H1 (cell line): ENCODE results near the gene TSR1. TPM values are rescaled to one million over a fixed set of nuclear protein-coding genes. Genes with fewer than 3 reads are reported as not detected.

ENCODE experiments used
- CTCF ChIA-PET: fragments of 300-600 bp; sonication (Branson Sonifier 250); formaldehyde crosslinking; loops from one replicate; lab custom pipeline; 2021; ENCODE audit not compliant: partially characterized antibody; lab: Charles Lee
- POLR2A ChIA-PET: fragments of 300-600 bp; sonication (Branson Sonifier 250); formaldehyde crosslinking; loops from one replicate; lab custom pipeline; 2021; ENCODE audit warnings: inconsistent platforms; ENCODE audit not compliant: partially characterized antibody; lab: Charles Lee
- DNase-seq, 2 experiments: peaks; one replicate each; pipeline versions ENCODE4 v3.0.0 to v3.0.0-alpha.2; 2010 to 2022; ENCODE audit warnings: low spot score in 2 of 2, low read depth in 1 of 2, mixed read lengths in 1 of 2
- FAIRE-seq: peaks from 2 replicates; lab custom pipeline; 2011; peaks lifted over from hg19 to GRCh38; lab: Jason Lieb, UNC
- H2AFZ ChIP-seq: 2 replicates; pipeline ENCODE4 v1.8.1; 2012; ENCODE audit warnings: low read length, inconsistent platforms
- H2AK5ac ChIP-seq: 2 replicates; pipeline ENCODE4 v1.6.1; 2013; ENCODE audit warnings: low read depth, low read length
- H2BK120ac ChIP-seq: replicated peaks from 2 replicates; pipeline ENCODE3; 2013; ENCODE audit warnings: low read depth, low read length, inconsistent platforms
- H2BK12ac ChIP-seq: 2 replicates; pipeline ENCODE4 v1.6.1; 2013; ENCODE audit warnings: low read depth, low read length
- H2BK15ac ChIP-seq: 2 replicates; pipeline ENCODE4 v1.6.1; 2013; ENCODE audit warnings: low read length
- H2BK20ac ChIP-seq: 2 replicates; pipeline ENCODE4 v1.6.1; 2013; ENCODE audit warnings: low read length
- H2BK5ac ChIP-seq: 2 replicates; pipeline ENCODE4 v1.6.1; 2013; ENCODE audit warnings: low read depth, low read length
- H3K14ac ChIP-seq: 2 replicates; pipeline ENCODE4 v1.6.1; 2013; ENCODE audit warnings: inconsistent platforms; ENCODE audit not compliant: insufficient read length
- H3K18ac ChIP-seq: 2 replicates; pipeline ENCODE4 v1.6.1; 2013; ENCODE audit warnings: low read length; ENCODE audit errors: extremely low read depth
- H3K23ac ChIP-seq: 2 replicates; pipeline ENCODE4 v1.6.1; 2013; ENCODE audit warnings: inconsistent platforms; ENCODE audit not compliant: insufficient read length
- H3K23me2 ChIP-seq: 2 replicates; pipeline ENCODE4 v1.6.1; 2013; ENCODE audit warnings: low read depth, low read length
- H3K27ac ChIP-seq: 2 replicates; pipeline ENCODE4 v1.6.1; 2011; ENCODE audit warnings: low read depth, low read length, inconsistent platforms
- H3K27me3 ChIP-seq, 4 experiments: replicated peaks in 1 of 4; 1 replicate in 1 of 4; 2 replicates in 3 of 4; pipeline versions ENCODE4 v1.6.1 to v1.8.1; 2011 to 2013; ENCODE audit warnings: low read length in 3 of 4, mild to moderate bottlenecking in 3 of 4, inconsistent platforms in 2 of 4, mixed read lengths in 2 of 4, moderate library complexity in 1 of 4; ENCODE audit not compliant: control insufficient read depth in 3 of 4, insufficient read depth in 3 of 4; ENCODE audit errors: extremely low read depth in 1 of 4
- H3K36me3 ChIP-seq, 4 experiments: 2 replicates each; pipeline versions ENCODE4 v1.6.1 to v1.8.1; 2011 to 2013; ENCODE audit warnings: mild to moderate bottlenecking in 4 of 4, low read length in 3 of 4, moderate library complexity in 2 of 4, control low read depth in 1 of 4, inconsistent platforms in 1 of 4; ENCODE audit not compliant: insufficient read depth in 4 of 4, control insufficient read depth in 2 of 4
- H3K4ac ChIP-seq: replicated peaks from 2 replicates; pipeline ENCODE3; 2013; ENCODE audit warnings: low read length, low read depth, mixed read lengths, inconsistent platforms; ENCODE audit not compliant: insufficient read length
- H3K4me1 ChIP-seq, 4 experiments: replicated peaks in 1 of 4; 1 replicate in 1 of 4; 2 replicates in 3 of 4; pipeline versions ENCODE4 v1.6.1 to v1.8.1; 2011 to 2013; ENCODE audit warnings: low read length in 3 of 4, inconsistent platforms in 2 of 4, mixed read lengths in 1 of 4; ENCODE audit not compliant: insufficient read depth in 4 of 4, control insufficient read depth in 3 of 4
- H3K4me2 ChIP-seq, 2 experiments: 2 replicates each; pipeline versions ENCODE4 v1.6.1 to v1.8.1; 2011 to 2013; ENCODE audit warnings: low read depth in 2 of 2, low read length in 2 of 2, control low read depth in 1 of 2, inconsistent platforms in 1 of 2, mild to moderate bottlenecking in 1 of 2; ENCODE audit not compliant: insufficient read depth in 1 of 2
- H3K4me3 ChIP-seq, 4 experiments: fragments of 200-600, 300-600 bp in 1 of 4; sonication (generic), shearing (Covaris generic), sonication (Bioruptor Twin) in 1 of 4; 2 replicates each; pipeline versions ENCODE4 v1.5.1 to v1.8.1; 2011 to 2016; ENCODE audit warnings: low read length in 4 of 4, low read depth in 3 of 4, control low read depth in 2 of 4, inconsistent platforms in 2 of 4, mild to moderate bottlenecking in 2 of 4, mixed read lengths in 1 of 4, moderate library complexity in 1 of 4; ENCODE audit not compliant: insufficient read depth in 2 of 4; ENCODE audit errors: extremely low read depth in 1 of 4
- H3K56ac ChIP-seq: replicated peaks from 2 replicates; pipeline ENCODE3; 2013; ENCODE audit warnings: low read depth, mild to moderate bottlenecking, mixed read lengths, low read length, inconsistent platforms; ENCODE audit not compliant: insufficient read length
- H3K79me1 ChIP-seq: 2 replicates; pipeline ENCODE4 v1.6.1; 2013; ENCODE audit warnings: low read depth, low read length, control low read depth
- H3K79me2 ChIP-seq, 2 experiments: 2 replicates each; pipeline versions ENCODE4 v1.6.1 to v1.8.1; 2012 to 2013; ENCODE audit warnings: low read length in 2 of 2, mild to moderate bottlenecking in 2 of 2, inconsistent platforms in 1 of 2; ENCODE audit not compliant: insufficient read depth in 2 of 2, control insufficient read depth in 1 of 2
- H3K9ac ChIP-seq, 4 experiments: replicated peaks in 1 of 4; 1 replicate in 1 of 4; 2 replicates in 3 of 4; pipeline versions ENCODE4 v1.6.1 to v1.8.1; 2011 to 2013; ENCODE audit warnings: low read depth in 3 of 4, low read length in 3 of 4, control low read depth in 2 of 4, mild to moderate bottlenecking in 2 of 4, moderate library complexity in 2 of 4, inconsistent platforms in 1 of 4; ENCODE audit errors: extremely low read depth in 1 of 4
- H3K9me3 ChIP-seq, 2 experiments: 2 replicates each; pipeline versions ENCODE4 v1.6.1 to v1.8.1; 2012 to 2013; ENCODE audit warnings: mild to moderate bottlenecking in 2 of 2, moderate library complexity in 2 of 2, control low read depth in 1 of 2, inconsistent platforms in 1 of 2, low read depth in 1 of 2, low read length in 1 of 2, mixed read lengths in 1 of 2; ENCODE audit not compliant: insufficient read depth in 2 of 2
- H4K20me1 ChIP-seq, 2 experiments: replicated peaks in 1 of 2; 2 replicates each; pipeline versions ENCODE3 to v1.8.1; 2011 to 2013; ENCODE audit warnings: inconsistent platforms in 2 of 2, low read length in 2 of 2, mild to moderate bottlenecking in 1 of 2; ENCODE audit not compliant: insufficient read depth in 2 of 2, control insufficient read depth in 1 of 2
- H4K5ac ChIP-seq: 2 replicates; pipeline ENCODE4 v1.6.1; 2013; ENCODE audit warnings: low read length, low read depth, mixed read lengths, inconsistent platforms; ENCODE audit not compliant: insufficient read length
- H4K8ac ChIP-seq: 2 replicates; pipeline ENCODE4 v1.8.0; 2013; ENCODE audit warnings: mild to moderate bottlenecking, moderate library complexity, low read length, inconsistent platforms; ENCODE audit not compliant: insufficient read depth; ENCODE audit errors: extremely low read depth
- H4K91ac ChIP-seq: replicated peaks from 2 replicates; pipeline ENCODE3; 2013; ENCODE audit warnings: low read length, mixed read lengths, inconsistent platforms; ENCODE audit not compliant: insufficient read length
- HDAC2 ChIP-seq, 2 experiments: fragments of 300-600 bp in 1 of 2; sonication (generic) in 1 of 2; IDR thresholded peaks; 2 replicates each; pipeline ENCODE4 v1.6.1; 2011 to 2012; ENCODE audit warnings: low read depth in 2 of 2, low read length in 2 of 2, mild to moderate bottlenecking in 2 of 2, moderate library complexity in 2 of 2, borderline replicate concordance in 1 of 2, inconsistent platforms in 1 of 2
- POU5F1 ChIP-seq: IDR thresholded peaks from 2 replicates; pipeline ENCODE4 v1.6.1; 2011; ENCODE audit warnings: low read depth, mild to moderate bottlenecking, low read length, moderate library complexity
- WGBS, 2 experiments: shearing (Covaris generic) in 1 of 2; methylation state at CpG; one replicate each; pipeline versions ENCODE4 v1.1.6 to v1.1.7; 2013 to 2015; ENCODE audit warnings: low lambda C conversion rate in 2 of 2, mixed read lengths in 2 of 2, inconsistent platforms in 1 of 2, low coverage in 1 of 2, missing lambda C conversion rate in 1 of 2; ENCODE audit not compliant: insufficient replicate concordance in 2 of 2, insufficient coverage in 1 of 2, insufficient read length in 1 of 2; ENCODE audit errors: extremely low coverage in 1 of 2, missing lambda C conversion rate in 1 of 2; 5-methylcytosine and 5-hydroxymethylcytosine counted together
- polyA plus RNA-seq, 7 experiments: library from polyadenylated mRNA; depleted of rRNA in 3 of 7; stranded (reverse) in 5 of 7; unstranded in 2 of 7; fragments of >200 nt in 5 of 7; fragments of 200-250 nt in 2 of 7; gene quantifications; 1 replicate in 5 of 7; 2 replicates in 1 of 7; 4 replicates in 1 of 7; pipeline versions ENCODE4 v1.2.1 to v1.2.3, GENCODE V29; 2011 to 2013; ENCODE audit warnings: missing spikeins in 2 of 7, mixed read lengths in 2 of 7
- total RNA-seq: library from RNA; stranded (reverse); fragmentation: NEBNext Ultra II Directional; extraction: Animal tissue kit (Norgen Biotek cat#: 25700); gene quantifications from 2 replicates; pipeline ENCODE4 v1.2.1, GENCODE V29; 2021
- TF ChIP-seq, protein P1 (sequence below): IDR thresholded peaks from 2 replicates; pipeline ENCODE4 v1.6.1; 2012; ENCODE audit warnings: inconsistent platforms

The TSR1 gene
- total and polyA plus RNA-seq, 2 of the 8 experiments (the other 6 are each of a cell fraction or from before 2014, with no cell fraction given): 14.5 to 69.7 TPM

GRCh38 chr17:2279707-2280106, 56.5 kb downstream of the TSR1 start:
- CTCF ChIA-PET: interaction anchor here (0.6 to 1.5 kb wide), 4 partner anchors 9 to 483 kb away, joined by 3 to 6 read pairs (median 4); no protein-coding TSS in a partner anchor
- FAIRE-seq: no peak
- H3K23ac ChIP-seq: no peak overlapping the region

More at GRCh38 chr17:2279707-2280106, 56.5 kb downstream of the TSR1 start:
- Histone ChIP-seq H2BK120ac (no peak overlapping the region), H2AFZ (no peak overlapping the region), H3K9me3 (no peaks in the 10 kb centered on the region), H3K9ac (no peak overlapping the region), H4K8ac (no peak overlapping the region), H3K4me1 (no peaks in the 10 kb centered on the region; a peak in 1 of 7 replicates), H4K5ac (no peak overlapping the region), H3K36me3 (peaks cover 0 to 31% (median 22%) of the 10 kb centered on the region in 4 experiments; a peak in 7 of 8 replicates), H3K23me2 (no peaks in the 10 kb centered on the region), H3K27me3 (no peaks in the 10 kb centered on the region), H2BK5ac (no peak overlapping the region), H3K27ac (no peak overlapping the region), H4K91ac (no peak overlapping the region), H3K4ac (no peak overlapping the region), H3K14ac (no peak overlapping the region), H2BK15ac (no peak overlapping the region), H3K79me1 (no peaks in the 10 kb centered on the region), H3K79me2 (no peaks in the 10 kb centered on the region), H3K18ac (no peak overlapping the region), H3K4me3 (no peak overlapping the region), H2BK12ac (no peak overlapping the region), H4K20me1 (peaks cover 4% of the 10 kb centered on the region in 2 experiments), H2AK5ac (no peak overlapping the region), H2BK20ac (no peak overlapping the region), H3K56ac (no peak overlapping the region), H3K4me2 (no peak overlapping the region)
- TF ChIP-seq, protein P1, sequence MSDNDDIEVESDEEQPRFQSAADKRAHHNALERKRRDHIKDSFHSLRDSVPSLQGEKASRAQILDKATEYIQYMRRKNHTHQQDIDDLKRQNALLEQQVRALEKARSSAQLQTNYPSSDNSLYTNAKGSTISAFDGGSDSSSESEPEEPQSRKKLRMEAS: no peak
- TF ChIP-seq POU5F1 (no peak), HDAC2 (IDR thresholded peaks at IDR 0.05; ENCODE audit: borderline replicate concordance in 1 of 2, low read depth in 2 of 2, low read length in 2 of 2) (no peak)
- WGBS, 2 experiments: 91% methylated on average over 9 of the region's 9 CpGs; no CpG with 5 or more reads in 1 of the 2 experiments
- POLR2A ChIA-PET: interaction anchor here (0.5 to 1.3 kb wide), 2 partner anchors 16 to 40 kb away, joined by 3 read pairs; no protein-coding TSS in a partner anchor
- DNase-seq: no peak
